GM13976 (cell line): ENCODE data around the gene AGBL2.

Source experiments
- DNase-seq: peaks from one replicate; pipeline ENCODE4 v3.0.0; 2012; ENCODE audit warnings: low spot score
- CTCF ChIP-seq: IDR thresholded peaks from 2 replicates; pipeline ENCODE4 v1.5.1; 2012; ENCODE audit warnings: borderline replicate concordance, mild to moderate bottlenecking; ENCODE audit not compliant: insufficient read depth; ENCODE audit errors: extremely low read depth, missing control alignments, control extremely low read depth
- in situ Hi-C: fragments of 300-500 bp; cut with MboI; formaldehyde crosslinking; loops from one replicate; pipeline ENCODE4 v1.12.0; 2022; ENCODE audit warnings: low sequenced_read_pairs, mixed read lengths, inconsistent platforms; ENCODE audit not compliant: unreplicated experiment

AGBL2 gene

GRCh38 chr11:47656260-47656885 is 58.8 kb downstream of the AGBL2 start:
- no peak for DNase-seq
- in situ Hi-C loops, result no loop called here
- no peak for TF ChIP-seq CTCF

GRCh38 chr11:47651818-47652469 is 63.2 kb downstream of the AGBL2 start:
- in situ Hi-C loops, result no loop called here
- no peak for DNase-seq
- no peak for TF ChIP-seq CTCF

DNA sequence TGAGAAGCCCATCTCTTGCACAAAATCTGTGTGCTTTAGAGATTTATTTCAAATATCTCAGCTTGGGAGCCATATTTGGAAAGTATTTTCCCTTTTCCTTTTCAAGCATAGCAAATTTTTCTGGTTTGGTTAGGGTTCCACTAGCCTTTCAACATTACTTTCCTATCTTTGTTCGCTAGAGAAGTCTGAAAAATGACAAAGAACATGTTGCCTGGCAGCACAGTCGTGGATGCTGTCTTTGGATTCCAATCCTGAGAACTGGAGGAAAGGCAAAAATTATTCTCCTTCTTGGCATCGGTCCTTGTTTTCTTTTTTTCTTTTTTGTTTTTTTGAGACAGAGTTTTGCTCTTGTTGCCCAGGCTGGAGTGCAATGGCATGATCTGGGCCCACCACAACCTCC is 65.9 kb downstream of the AGBL2 start:
- no peak for TF ChIP-seq CTCF
- in situ Hi-C loops, result no loop called here

DNA sequence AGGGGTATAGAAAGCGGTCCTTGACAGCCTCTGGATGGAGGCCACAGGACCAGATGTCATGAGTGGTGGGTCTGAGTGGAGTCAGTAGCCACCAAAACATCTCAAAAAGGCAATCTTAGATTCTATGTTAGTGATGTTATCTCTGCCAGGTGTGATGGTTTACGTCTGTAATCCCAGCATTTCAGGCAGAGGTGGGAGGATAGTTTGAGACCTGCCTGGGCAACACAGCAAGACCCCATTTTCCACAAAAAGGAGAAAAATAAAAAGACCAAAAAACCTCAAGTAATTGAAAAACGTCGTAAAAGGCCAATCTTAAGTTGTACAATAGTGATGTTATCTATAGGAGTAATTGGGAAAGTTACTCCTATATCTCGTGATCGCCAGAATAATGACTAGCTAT is 69.2 kb downstream of the AGBL2 start:
- no peak for DNase-seq
- in situ Hi-C loops, result no loop called here
- no peak for TF ChIP-seq CTCF

More for the DNA sequence above, 65.9 kb downstream of the AGBL2 start:
- DNase-seq, result no peak

GRCh38 chr11:47645500-47645899 is 69.7 kb downstream of the AGBL2 start:
- no peak for DNase-seq
- no peak for TF ChIP-seq CTCF
- in situ Hi-C loops, result no loop called here

DNA sequence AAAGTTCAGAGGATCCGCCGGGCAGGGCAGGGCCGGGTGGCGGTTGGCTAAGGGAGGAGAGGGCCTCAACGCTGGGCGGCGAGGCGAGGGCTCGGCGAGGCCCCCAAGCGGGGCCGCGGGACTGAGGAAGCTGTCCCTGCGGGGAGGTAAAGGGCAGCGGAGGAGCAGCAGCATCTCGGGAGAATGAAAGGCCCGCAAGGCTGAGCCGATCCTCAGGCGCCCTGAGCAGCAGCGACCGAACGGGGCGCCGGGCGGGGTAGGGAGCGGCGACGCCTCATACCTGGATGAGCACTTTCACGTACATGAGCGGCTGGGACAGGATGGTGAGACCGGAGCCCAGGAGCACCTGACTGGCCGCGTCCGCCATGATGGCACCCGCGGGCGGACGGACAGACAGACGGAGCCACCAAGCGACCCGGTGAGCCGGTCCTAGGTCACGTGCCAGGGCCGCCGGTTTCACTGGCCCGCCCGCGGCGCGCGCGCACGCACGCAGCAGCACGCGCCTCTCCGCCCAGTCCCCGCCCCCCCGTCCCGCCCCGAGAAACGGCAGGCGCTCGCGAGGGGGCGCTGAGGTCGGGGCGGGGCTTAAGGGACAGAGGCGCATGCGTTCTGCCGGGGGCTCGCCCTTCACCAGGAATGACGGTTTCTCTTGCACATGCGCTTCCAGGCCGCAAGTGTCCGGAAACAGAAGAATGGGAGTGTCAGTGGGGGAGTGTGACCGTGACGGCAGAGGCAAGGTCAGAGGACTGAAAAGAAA is 72.9 kb downstream of the AGBL2 start, which contains the start of gene MTCH2:
MTCH2 (minus strand) TSS at position 461 of the 757 bp plus-strand sequence; CDS start at position 367, 94 bp downstream.
- TF ChIP-seq CTCF, result no peak
- DNase-seq, result peak; percentile 97
- in situ Hi-C loops, result no loop called here
